Measurements from ENCODE around the gene CTXN1. TPM values are rescaled to one million over a fixed set of nuclear protein-coding genes. Genes with fewer than 3 reads are reported as not detected.

The CTXN1 gene
- total and polyA plus RNA-seq, 2 experiments from 2014 or later: 22.8 to 48.5 TPM

DNA sequence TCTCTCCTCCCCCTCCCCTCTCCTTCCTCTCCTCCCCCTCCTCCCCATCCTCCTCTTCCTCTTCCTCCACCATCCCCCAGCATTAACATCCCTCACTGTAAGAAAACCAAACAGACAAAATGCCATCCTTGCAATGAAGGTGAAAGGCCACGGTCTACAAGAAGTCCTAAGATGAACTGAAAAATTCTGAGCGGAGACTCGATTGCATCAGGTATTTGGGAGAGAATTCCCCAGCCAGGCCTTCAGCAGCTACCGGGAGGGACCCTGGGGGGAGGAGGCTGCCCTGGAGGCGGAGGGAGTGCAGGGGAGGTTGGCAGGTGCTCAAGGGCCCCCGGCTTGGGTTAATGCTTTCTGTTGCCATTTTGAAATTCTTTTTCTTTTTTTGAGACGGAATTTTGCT is 27.6 kb upstream of the CTXN1 start:
- no peak overlapping the region for H3K4me3 ChIP-seq
- H3K27me3 ChIP-seq: no peaks in the 10 kb centered on the region
- TF ChIP-seq, protein P1, sequence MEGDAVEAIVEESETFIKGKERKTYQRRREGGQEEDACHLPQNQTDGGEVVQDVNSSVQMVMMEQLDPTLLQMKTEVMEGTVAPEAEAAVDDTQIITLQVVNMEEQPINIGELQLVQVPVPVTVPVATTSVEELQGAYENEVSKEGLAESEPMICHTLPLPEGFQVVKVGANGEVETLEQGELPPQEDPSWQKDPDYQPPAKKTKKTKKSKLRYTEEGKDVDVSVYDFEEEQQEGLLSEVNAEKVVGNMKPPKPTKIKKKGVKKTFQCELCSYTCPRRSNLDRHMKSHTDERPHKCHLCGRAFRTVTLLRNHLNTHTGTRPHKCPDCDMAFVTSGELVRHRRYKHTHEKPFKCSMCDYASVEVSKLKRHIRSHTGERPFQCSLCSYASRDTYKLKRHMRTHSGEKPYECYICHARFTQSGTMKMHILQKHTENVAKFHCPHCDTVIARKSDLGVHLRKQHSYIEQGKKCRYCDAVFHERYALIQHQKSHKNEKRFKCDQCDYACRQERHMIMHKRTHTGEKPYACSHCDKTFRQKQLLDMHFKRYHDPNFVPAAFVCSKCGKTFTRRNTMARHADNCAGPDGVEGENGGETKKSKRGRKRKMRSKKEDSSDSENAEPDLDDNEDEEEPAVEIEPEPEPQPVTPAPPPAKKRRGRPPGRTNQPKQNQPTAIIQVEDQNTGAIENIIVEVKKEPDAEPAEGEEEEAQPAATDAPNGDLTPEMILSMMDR (IDR thresholded peaks at IDR 0.05; ENCODE audit: low read depth, low read length): no peak
- H3K4me1 ChIP-seq (ENCODE audit: low read depth): no peaks in the 10 kb centered on the region
- no peak overlapping the region for H3K27ac ChIP-seq
- H3K9me3 ChIP-seq (ENCODE audit: low read depth): no peaks in the 10 kb centered on the region
- no peaks in the 10 kb centered on the region for H3K36me3 ChIP-seq
- peak in 1 of 2 donors; percentile 33 for DNase-seq (ENCODE audit: low read depth in 1 of 2, low spot score in 1 of 2)

DNA sequence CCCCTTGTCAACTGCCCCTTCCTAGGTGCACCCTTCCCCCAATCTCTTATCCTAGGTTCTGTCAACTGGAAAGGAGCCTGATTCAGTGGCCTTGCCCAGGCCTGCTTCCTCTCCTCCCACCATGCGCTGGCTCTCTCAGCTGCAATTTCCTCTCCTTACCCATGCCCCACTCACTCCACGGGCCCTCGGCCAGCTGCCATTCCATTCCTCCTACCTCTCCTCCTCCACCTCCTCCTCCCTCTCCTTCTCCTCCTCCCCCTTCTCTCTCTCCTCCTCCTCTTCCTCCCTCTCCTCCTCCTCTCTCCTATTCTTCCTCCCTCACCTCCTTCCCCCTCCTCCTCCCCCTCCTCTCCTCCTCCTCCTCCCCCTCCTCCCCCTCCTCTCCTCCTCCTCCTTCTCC is 27.1 kb upstream of the CTXN1 start:
- no peaks in the 10 kb centered on the region for H3K4me1 ChIP-seq (ENCODE audit: low read depth)
- no peaks in the 10 kb centered on the region for H3K27me3 ChIP-seq
- no peak overlapping the region for H3K27ac ChIP-seq
- no peaks in the 10 kb centered on the region for H3K36me3 ChIP-seq
- TF ChIP-seq, protein P1 (IDR thresholded peaks at IDR 0.05; ENCODE audit: low read depth, low read length): no peak
- H3K4me3 ChIP-seq: no peak overlapping the region
- peak in 1 of 2 donors; percentile 81 for DNase-seq (ENCODE audit: low read depth in 1 of 2, low spot score in 1 of 2)
- no peaks in the 10 kb centered on the region for H3K9me3 ChIP-seq (ENCODE audit: low read depth)

- no peaks in the 10 kb centered on the region for H3K36me3 ChIP-seq
- H3K27ac ChIP-seq: no peak overlapping the region
- H3K9me3 ChIP-seq (ENCODE audit: low read depth): no peaks in the 10 kb centered on the region
- H3K4me3 ChIP-seq: no peak overlapping the region
- H3K4me1 ChIP-seq (ENCODE audit: low read depth): peaks cover under 1% of the 10 kb centered on the region
- DNase-seq (ENCODE audit: low read depth in 1 of 2, low spot score in 1 of 2): peak in 1 of 2 donors; percentile 16
- TF ChIP-seq, protein P1 (IDR thresholded peaks at IDR 0.05; ENCODE audit: low read depth, low read length): no peak
- no peaks in the 10 kb centered on the region for H3K27me3 ChIP-seq
Observed at GRCh38 chr19:7947939-7948338, 22.0 kb upstream of the CTXN1 start.

- H3K27me3 ChIP-seq: no peaks in the 10 kb centered on the region
- TF ChIP-seq, protein P1 (IDR thresholded peaks at IDR 0.05; ENCODE audit: low read depth, low read length): peak; percentile 81
- peak overlapping the region; percentile 84 for H3K27ac ChIP-seq
- peaks cover 9% of the 10 kb centered on the region for H3K36me3 ChIP-seq
- peak overlapping the region; percentile 46 for H3K4me3 ChIP-seq
- H3K9me3 ChIP-seq (ENCODE audit: low read depth): no peaks in the 10 kb centered on the region
- peak; percentile 91 to 97 for DNase-seq (ENCODE audit: low read depth in 1 of 2, low spot score in 1 of 2)
- peaks cover 3% of the 10 kb centered on the region for H3K4me1 ChIP-seq (ENCODE audit: low read depth)
Observed at GRCh38 chr19:7944177-7944761, 18.3 kb upstream of the CTXN1 start.

DNA sequence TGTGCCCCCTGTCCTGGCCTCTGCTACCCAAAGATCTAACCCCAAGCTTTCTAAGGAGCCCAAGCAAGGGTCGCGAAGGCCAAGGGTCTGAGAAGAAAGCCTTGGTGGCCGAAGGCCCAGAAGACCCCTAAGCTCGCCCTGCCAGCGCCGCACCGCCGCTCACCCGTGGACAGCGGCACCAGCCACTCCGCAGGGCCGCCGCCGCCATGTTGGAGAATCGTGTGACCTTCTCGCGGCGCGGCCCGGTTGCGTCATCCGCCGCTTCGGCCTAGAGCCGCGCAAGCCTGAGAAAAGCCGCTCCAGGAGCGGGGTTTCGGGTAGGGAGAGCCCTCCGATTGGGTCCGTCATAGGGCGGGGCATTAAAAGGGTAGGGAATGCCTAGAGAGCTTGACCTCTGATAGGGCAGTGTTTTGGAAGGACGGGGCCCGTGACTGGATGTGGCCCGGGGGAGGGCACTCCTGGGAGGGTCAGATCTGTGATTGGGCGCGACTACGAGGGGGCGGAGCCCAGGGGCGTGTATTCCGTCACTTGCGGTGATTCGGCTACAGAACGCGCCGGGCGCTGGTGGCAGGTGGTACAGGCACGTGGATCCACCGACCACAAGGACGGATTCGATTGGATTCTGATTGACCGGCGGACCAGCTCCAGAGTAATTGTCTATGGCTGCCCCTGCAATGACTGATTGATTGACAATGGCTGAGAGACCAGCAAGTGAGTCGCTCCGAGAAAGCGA is 17.7 kb upstream of the CTXN1 start, which contains the start of gene TIMM44:
TIMM44 (minus strand) TSS at position 223 of the 733 bp plus-strand sequence; CDS start at position 208, 15 bp downstream.
- H3K4me1 ChIP-seq (ENCODE audit: low read depth): peaks cover 3% of the 10 kb centered on the region
- H3K36me3 ChIP-seq: peaks cover 9% of the 10 kb centered on the region
- H3K27me3 ChIP-seq: no peaks in the 10 kb centered on the region
- no peaks in the 10 kb centered on the region for H3K9me3 ChIP-seq (ENCODE audit: low read depth)
- TF ChIP-seq, protein P1 (IDR thresholded peaks at IDR 0.05; ENCODE audit: low read depth, low read length): no peak
- H3K27ac ChIP-seq: peak within 1 kb of the TSS; percentile 99
- peak; percentile 100 for DNase-seq (ENCODE audit: low read depth in 1 of 2, low spot score in 1 of 2)
- H3K4me3 ChIP-seq: peak within 1 kb of the TSS; percentile 75
